H1 (cell line): ENCODE results near the gene INPP5A. TPM values are rescaled to one million over a fixed set of nuclear protein-coding genes. Genes with fewer than 3 reads are reported as not detected.
A peak's percentile ranks its signal among the peaks of the same experiment; 100 is the strongest.

ENCODE experiments used
- CTCF ChIA-PET: fragments of 300-600 bp; sonication (Branson Sonifier 250); formaldehyde crosslinking; loops from one replicate; lab custom pipeline; 2021; ENCODE audit not compliant: partially characterized antibody; lab: Charles Lee
- POLR2A ChIA-PET: fragments of 300-600 bp; sonication (Branson Sonifier 250); formaldehyde crosslinking; loops from one replicate; lab custom pipeline; 2021; ENCODE audit warnings: inconsistent platforms; ENCODE audit not compliant: partially characterized antibody; lab: Charles Lee
- DNase-seq, 2 experiments: peaks; one replicate each; pipeline versions ENCODE4 v3.0.0 to v3.0.0-alpha.2; 2010 to 2022; ENCODE audit warnings: low spot score in 2 of 2, low read depth in 1 of 2, mixed read lengths in 1 of 2
- FAIRE-seq: peaks from 2 replicates; lab custom pipeline; 2011; peaks lifted over from hg19 to GRCh38; lab: Jason Lieb, UNC
- H2AFZ ChIP-seq: 2 replicates; pipeline ENCODE4 v1.8.1; 2012; ENCODE audit warnings: low read length, inconsistent platforms
- H2AK5ac ChIP-seq: 2 replicates; pipeline ENCODE4 v1.6.1; 2013; ENCODE audit warnings: low read depth, low read length
- H2BK120ac ChIP-seq: replicated peaks from 2 replicates; pipeline ENCODE3; 2013; ENCODE audit warnings: low read depth, low read length, inconsistent platforms
- H2BK12ac ChIP-seq: 2 replicates; pipeline ENCODE4 v1.6.1; 2013; ENCODE audit warnings: low read depth, low read length
- H2BK15ac ChIP-seq: 2 replicates; pipeline ENCODE4 v1.6.1; 2013; ENCODE audit warnings: low read length
- H2BK20ac ChIP-seq: 2 replicates; pipeline ENCODE4 v1.6.1; 2013; ENCODE audit warnings: low read length
- H2BK5ac ChIP-seq: 2 replicates; pipeline ENCODE4 v1.6.1; 2013; ENCODE audit warnings: low read depth, low read length
- H3K14ac ChIP-seq: 2 replicates; pipeline ENCODE4 v1.6.1; 2013; ENCODE audit warnings: inconsistent platforms; ENCODE audit not compliant: insufficient read length
- H3K18ac ChIP-seq: 2 replicates; pipeline ENCODE4 v1.6.1; 2013; ENCODE audit warnings: low read length; ENCODE audit errors: extremely low read depth
- H3K23ac ChIP-seq: 2 replicates; pipeline ENCODE4 v1.6.1; 2013; ENCODE audit warnings: inconsistent platforms; ENCODE audit not compliant: insufficient read length
- H3K23me2 ChIP-seq: 2 replicates; pipeline ENCODE4 v1.6.1; 2013; ENCODE audit warnings: low read depth, low read length
- H3K27ac ChIP-seq: 2 replicates; pipeline ENCODE4 v1.6.1; 2011; ENCODE audit warnings: low read depth, low read length, inconsistent platforms
- H3K27me3 ChIP-seq, 4 experiments: replicated peaks in 1 of 4; 1 replicate in 1 of 4; 2 replicates in 3 of 4; pipeline versions ENCODE4 v1.6.1 to v1.8.1; 2011 to 2013; ENCODE audit warnings: low read length in 3 of 4, mild to moderate bottlenecking in 3 of 4, inconsistent platforms in 2 of 4, mixed read lengths in 2 of 4, moderate library complexity in 1 of 4; ENCODE audit not compliant: control insufficient read depth in 3 of 4, insufficient read depth in 3 of 4; ENCODE audit errors: extremely low read depth in 1 of 4
- H3K36me3 ChIP-seq, 4 experiments: 2 replicates each; pipeline versions ENCODE4 v1.6.1 to v1.8.1; 2011 to 2013; ENCODE audit warnings: mild to moderate bottlenecking in 4 of 4, low read length in 3 of 4, moderate library complexity in 2 of 4, control low read depth in 1 of 4, inconsistent platforms in 1 of 4; ENCODE audit not compliant: insufficient read depth in 4 of 4, control insufficient read depth in 2 of 4
- H3K4ac ChIP-seq: replicated peaks from 2 replicates; pipeline ENCODE3; 2013; ENCODE audit warnings: low read length, low read depth, mixed read lengths, inconsistent platforms; ENCODE audit not compliant: insufficient read length
- H3K4me1 ChIP-seq, 4 experiments: replicated peaks in 1 of 4; 1 replicate in 1 of 4; 2 replicates in 3 of 4; pipeline versions ENCODE4 v1.6.1 to v1.8.1; 2011 to 2013; ENCODE audit warnings: low read length in 3 of 4, inconsistent platforms in 2 of 4, mixed read lengths in 1 of 4; ENCODE audit not compliant: insufficient read depth in 4 of 4, control insufficient read depth in 3 of 4
- H3K4me2 ChIP-seq, 2 experiments: 2 replicates each; pipeline versions ENCODE4 v1.6.1 to v1.8.1; 2011 to 2013; ENCODE audit warnings: low read depth in 2 of 2, low read length in 2 of 2, control low read depth in 1 of 2, inconsistent platforms in 1 of 2, mild to moderate bottlenecking in 1 of 2; ENCODE audit not compliant: insufficient read depth in 1 of 2
- H3K4me3 ChIP-seq, 4 experiments: fragments of 200-600, 300-600 bp in 1 of 4; sonication (generic), shearing (Covaris generic), sonication (Bioruptor Twin) in 1 of 4; 2 replicates each; pipeline versions ENCODE4 v1.5.1 to v1.8.1; 2011 to 2016; ENCODE audit warnings: low read length in 4 of 4, low read depth in 3 of 4, control low read depth in 2 of 4, inconsistent platforms in 2 of 4, mild to moderate bottlenecking in 2 of 4, mixed read lengths in 1 of 4, moderate library complexity in 1 of 4; ENCODE audit not compliant: insufficient read depth in 2 of 4; ENCODE audit errors: extremely low read depth in 1 of 4
- H3K56ac ChIP-seq: replicated peaks from 2 replicates; pipeline ENCODE3; 2013; ENCODE audit warnings: low read depth, mild to moderate bottlenecking, mixed read lengths, low read length, inconsistent platforms; ENCODE audit not compliant: insufficient read length
- H3K79me1 ChIP-seq: 2 replicates; pipeline ENCODE4 v1.6.1; 2013; ENCODE audit warnings: low read depth, low read length, control low read depth
- H3K79me2 ChIP-seq, 2 experiments: 2 replicates each; pipeline versions ENCODE4 v1.6.1 to v1.8.1; 2012 to 2013; ENCODE audit warnings: low read length in 2 of 2, mild to moderate bottlenecking in 2 of 2, inconsistent platforms in 1 of 2; ENCODE audit not compliant: insufficient read depth in 2 of 2, control insufficient read depth in 1 of 2
- H3K9ac ChIP-seq, 4 experiments: replicated peaks in 1 of 4; 1 replicate in 1 of 4; 2 replicates in 3 of 4; pipeline versions ENCODE4 v1.6.1 to v1.8.1; 2011 to 2013; ENCODE audit warnings: low read depth in 3 of 4, low read length in 3 of 4, control low read depth in 2 of 4, mild to moderate bottlenecking in 2 of 4, moderate library complexity in 2 of 4, inconsistent platforms in 1 of 4; ENCODE audit errors: extremely low read depth in 1 of 4
- H3K9me3 ChIP-seq, 2 experiments: 2 replicates each; pipeline versions ENCODE4 v1.6.1 to v1.8.1; 2012 to 2013; ENCODE audit warnings: mild to moderate bottlenecking in 2 of 2, moderate library complexity in 2 of 2, control low read depth in 1 of 2, inconsistent platforms in 1 of 2, low read depth in 1 of 2, low read length in 1 of 2, mixed read lengths in 1 of 2; ENCODE audit not compliant: insufficient read depth in 2 of 2
- H4K20me1 ChIP-seq, 2 experiments: replicated peaks in 1 of 2; 2 replicates each; pipeline versions ENCODE3 to v1.8.1; 2011 to 2013; ENCODE audit warnings: inconsistent platforms in 2 of 2, low read length in 2 of 2, mild to moderate bottlenecking in 1 of 2; ENCODE audit not compliant: insufficient read depth in 2 of 2, control insufficient read depth in 1 of 2
- H4K5ac ChIP-seq: 2 replicates; pipeline ENCODE4 v1.6.1; 2013; ENCODE audit warnings: low read length, low read depth, mixed read lengths, inconsistent platforms; ENCODE audit not compliant: insufficient read length
- H4K8ac ChIP-seq: 2 replicates; pipeline ENCODE4 v1.8.0; 2013; ENCODE audit warnings: mild to moderate bottlenecking, moderate library complexity, low read length, inconsistent platforms; ENCODE audit not compliant: insufficient read depth; ENCODE audit errors: extremely low read depth
- H4K91ac ChIP-seq: replicated peaks from 2 replicates; pipeline ENCODE3; 2013; ENCODE audit warnings: low read length, mixed read lengths, inconsistent platforms; ENCODE audit not compliant: insufficient read length
- CHD2 ChIP-seq: IDR thresholded peaks from 2 replicates; pipeline ENCODE4 v1.6.1; 2012; ENCODE audit warnings: low read length, improper control_type of control experiment
- CREB1 ChIP-seq: IDR thresholded peaks from 2 replicates; pipeline ENCODE4 v1.6.1; 2012; ENCODE audit warnings: inconsistent platforms
- EGR1 ChIP-seq: IDR thresholded peaks from 2 replicates; pipeline ENCODE4 v1.6.1; 2011; ENCODE audit warnings: low read depth, low read length, borderline replicate concordance
- HDAC6 ChIP-seq: IDR thresholded peaks from one replicate; pipeline ENCODE4 v1.7.1; 2012; ENCODE audit warnings: low read depth, mild to moderate bottlenecking, inconsistent platforms, low read length, moderate library complexity
- KDM5A ChIP-seq: fragments of 200-600 bp; IDR thresholded peaks from 2 replicates; pipeline ENCODE4 v1.7.1; 2012; ENCODE audit warnings: mild to moderate bottlenecking, low read length, inconsistent platforms, mixed read lengths
- PHF8 ChIP-seq: fragments of 200-600 bp; sonication (generic); conservative IDR thresholded peaks from 2 replicates; pipeline ENCODE4 v1.7.1; 2012; ENCODE audit warnings: low read depth, mild to moderate bottlenecking, inconsistent platforms, low read length, moderate library complexity
- SP1 ChIP-seq: IDR thresholded peaks from 2 replicates; pipeline ENCODE4 v1.6.1; 2011; ENCODE audit warnings: low read depth, low read length
- SUZ12 ChIP-seq: fragments of 200-600 bp; sonication (generic); IDR thresholded peaks from 2 replicates; pipeline ENCODE4 v1.6.1; 2012; ENCODE audit warnings: mild to moderate bottlenecking, inconsistent platforms, low read length, moderate library complexity, mixed read lengths
- TEAD4 ChIP-seq: IDR thresholded peaks from 2 replicates; pipeline ENCODE4 v1.6.1; 2012; ENCODE audit warnings: low read depth, low read length, inconsistent platforms, mixed read lengths
- whole genome bisulfite sequencing, 2 experiments: shearing (Covaris generic) in 1 of 2; methylation state at CpG; one replicate each; pipeline versions ENCODE4 v1.1.6 to v1.1.7; 2013 to 2015; ENCODE audit warnings: low lambda C conversion rate in 2 of 2, mixed read lengths in 2 of 2, inconsistent platforms in 1 of 2, low coverage in 1 of 2, missing lambda C conversion rate in 1 of 2; ENCODE audit not compliant: insufficient replicate concordance in 2 of 2, insufficient coverage in 1 of 2, insufficient read length in 1 of 2; ENCODE audit errors: extremely low coverage in 1 of 2, missing lambda C conversion rate in 1 of 2; 5-methylcytosine and 5-hydroxymethylcytosine counted together
- polyA plus RNA-seq, 7 experiments: library from polyadenylated mRNA; depleted of rRNA in 3 of 7; stranded (reverse) in 5 of 7; unstranded in 2 of 7; fragments of >200 nt in 5 of 7; fragments of 200-250 nt in 2 of 7; gene quantifications; 1 replicate in 5 of 7; 2 replicates in 1 of 7; 4 replicates in 1 of 7; pipeline versions ENCODE4 v1.2.1 to v1.2.3, GENCODE V29; 2011 to 2013; ENCODE audit warnings: missing spikeins in 2 of 7, mixed read lengths in 2 of 7
- total RNA-seq: library from RNA; stranded (reverse); fragmentation: NEBNext Ultra II Directional; extraction: Animal tissue kit (Norgen Biotek cat#: 25700); gene quantifications from 2 replicates; pipeline ENCODE4 v1.2.1, GENCODE V29; 2021

INPP5A gene
- total and polyA plus RNA-seq, 2 of the 8 experiments (the other 6 are each of a cell fraction or from before 2014, with no cell fraction given), result 19.7 to 27.5 TPM

GRCh38 chr10:132697578-132698200 lies 160.1 kb downstream of the INPP5A start:
- H3K79me2 ChIP-seq, result no peaks in the 10 kb centered on the region
- H3K9ac ChIP-seq, result 0 out of 7 replicates have a peak overlapping the region, but pooled peaks of 1 of the 4 experiments have one; percentile 0
- H3K27ac ChIP-seq, result no peak overlapping the region
- no peaks in the 10 kb centered on the region for H3K4me1 ChIP-seq
- no peaks in the 10 kb centered on the region for H3K27me3 ChIP-seq
- no peaks in the 10 kb centered on the region for H3K36me3 ChIP-seq
- H3K4me3 ChIP-seq, result no peak overlapping the region
- ChIA-PET POLR2A (no interaction called here), CTCF (interaction anchor here (1.0 to 1.3 kb wide), 3 partner anchors 10 to 13 kb away, joined by 3 to 5 read pairs (median 5); no protein-coding TSS in a partner anchor)
- H3K18ac ChIP-seq, result no peak overlapping the region
- no peak overlapping the region for H2AFZ ChIP-seq
- H2BK12ac ChIP-seq, result no peak overlapping the region
- H3K23me2 ChIP-seq, result no peaks in the 10 kb centered on the region
- no peaks in the 10 kb centered on the region for H3K79me1 ChIP-seq
- WGBS, 2 experiments, result 88% methylated on average over 21 of the region's 21 CpGs; no CpG with 5 or more reads in 1 of the 2 experiments
- 0 out of 2 replicates have a peak overlapping the region, but pooled peaks have one; percentile 3 for H2BK5ac ChIP-seq
- H3K23ac ChIP-seq, result no peak overlapping the region
- no peak overlapping the region for H3K4me2 ChIP-seq
- H3K4ac ChIP-seq, result no peak overlapping the region
- no peak overlapping the region for H2BK20ac ChIP-seq
- H2BK120ac ChIP-seq, result no peak overlapping the region
- DNase-seq, result no peak
- H3K9me3 ChIP-seq, result no peaks in the 10 kb centered on the region
- H2AK5ac ChIP-seq, result no peak overlapping the region
- H3K56ac ChIP-seq, result no peak overlapping the region
- no peak overlapping the region for H4K5ac ChIP-seq
- H4K91ac ChIP-seq, result no peak overlapping the region
- H4K8ac ChIP-seq, result no peak overlapping the region
- no peaks in the 10 kb centered on the region for H4K20me1 ChIP-seq
- no peak overlapping the region for H3K14ac ChIP-seq
- H2BK15ac ChIP-seq, result no peak overlapping the region
- no peak for FAIRE-seq
- TF ChIP-seq TEAD4, result no peak
- no peak for TF ChIP-seq CREB1
- TF ChIP-seq SP1, result no peak
- TF ChIP-seq KDM5A, result no peak
- no peak for TF ChIP-seq SUZ12
- TF ChIP-seq HDAC6, result no peak
- TF ChIP-seq PHF8, result no peak
- no peak for TF ChIP-seq CHD2
- TF ChIP-seq EGR1, result no peak
